Activated T-helper 17 cell treated with anti-CD3 and anti-CD28 coated beads, Interleukin-2, amount 50 U/mL, for 72 hours (primary cell): ENCODE results near the gene ERGIC2. TPM values are rescaled to one million over a fixed set of nuclear protein-coding genes. Genes with fewer than 3 reads are reported as not detected.
"Not testable (repeated sequence)": the region's sequence is repeated elsewhere in the genome, so short reads cannot be mapped to it uniquely, and the experiment has no call there.

Experiments
- ATAC-seq: fragments of 150-1000 bp; cut with Tn5 transposase; replicated peaks from 2 replicates; pipeline ENCODE4 v1.10.0; 2021; ENCODE audit warnings: mild to moderate bottlenecking, moderate library complexity
- H3K27ac Mint-ChIP-seq: one replicate; pipeline ENCODE4 v1.8.0; 2022; ENCODE audit warnings: mixed read lengths
- H3K27me3 Mint-ChIP-seq: one replicate; pipeline ENCODE4 v1.8.0; 2022; ENCODE audit warnings: mixed read lengths
- H3K36me3 Mint-ChIP-seq: one replicate; pipeline ENCODE4 v1.8.0; 2022; ENCODE audit warnings: low read depth, mild to moderate bottlenecking, mixed read lengths
- H3K4me1 Mint-ChIP-seq: one replicate; pipeline ENCODE4 v1.8.0; 2022; ENCODE audit warnings: mixed read lengths
- H3K4me3 Mint-ChIP-seq: one replicate; pipeline ENCODE4 v1.8.0; 2022; ENCODE audit warnings: mild to moderate bottlenecking, mixed read lengths
- H3K9me3 Mint-ChIP-seq: one replicate; pipeline ENCODE4 v1.8.0; 2022; ENCODE audit warnings: mixed read lengths
- total RNA-seq, 2 donors: library from RNA; stranded (reverse); gene quantifications; one replicate each; pipeline ENCODE4 v1.2.3, GENCODE V29; 2022

ERGIC2 gene
- total RNA-seq, 2 donors from 2014 or later: 78.8 to 96.6 TPM

DNA sequence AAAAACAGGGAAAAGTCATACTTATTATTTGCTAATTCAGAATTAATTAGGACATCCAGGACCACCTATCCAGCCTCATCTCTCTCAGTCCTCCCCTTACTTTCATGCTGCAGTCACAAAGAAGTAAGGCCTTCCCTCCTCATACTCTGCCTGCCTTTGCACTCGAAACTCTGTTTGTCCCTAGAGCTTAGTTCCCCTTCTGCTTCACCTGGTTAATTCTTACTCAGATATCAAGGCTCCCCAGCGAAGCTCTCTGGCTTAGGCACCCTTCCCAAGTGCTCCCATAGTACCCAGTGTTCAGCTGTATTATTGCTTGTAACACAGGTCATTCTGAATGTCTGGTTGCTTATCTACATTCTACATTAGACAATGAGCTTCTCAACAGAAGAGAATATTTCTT, 81.3 kb downstream of the ERGIC2 start:
- Mint-ChIP-seq H3K4me1 (no peaks in the 10 kb centered on the region), H3K9me3 (no peaks in the 10 kb centered on the region), H3K36me3 (no peaks in the 10 kb centered on the region), H3K27me3 (no peaks in the 10 kb centered on the region), H3K4me3 (no peak overlapping the region), H3K27ac (no peak overlapping the region)
- no peak for ATAC-seq

DNA sequence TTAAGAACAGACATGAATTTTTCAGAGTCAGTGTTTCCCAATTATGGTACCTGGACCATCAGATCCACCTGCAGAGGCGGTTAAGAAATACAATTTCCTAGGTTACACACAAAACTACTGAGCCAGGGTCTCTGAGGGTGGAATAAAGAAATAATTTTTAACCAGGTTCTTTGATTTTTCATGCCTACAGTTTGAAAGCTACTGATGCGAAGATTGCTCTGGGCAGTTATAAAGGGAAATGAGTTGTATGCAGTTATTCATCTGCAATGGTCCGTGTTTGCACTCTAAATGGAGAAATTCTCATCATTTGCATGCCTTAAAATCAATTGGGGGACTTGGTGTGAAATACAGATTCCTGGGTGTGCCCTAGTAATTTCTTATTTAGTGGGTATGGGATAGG, 89.7 kb downstream of the ERGIC2 start:
- Mint-ChIP-seq H3K27ac (no peak overlapping the region), H3K4me3 (no peak overlapping the region), H3K9me3 (peaks cover 3% of the 10 kb centered on the region), H3K36me3 (no peaks in the 10 kb centered on the region), H3K27me3 (no peaks in the 10 kb centered on the region), H3K4me1 (no peaks in the 10 kb centered on the region)
- ATAC-seq: no peak

DNA sequence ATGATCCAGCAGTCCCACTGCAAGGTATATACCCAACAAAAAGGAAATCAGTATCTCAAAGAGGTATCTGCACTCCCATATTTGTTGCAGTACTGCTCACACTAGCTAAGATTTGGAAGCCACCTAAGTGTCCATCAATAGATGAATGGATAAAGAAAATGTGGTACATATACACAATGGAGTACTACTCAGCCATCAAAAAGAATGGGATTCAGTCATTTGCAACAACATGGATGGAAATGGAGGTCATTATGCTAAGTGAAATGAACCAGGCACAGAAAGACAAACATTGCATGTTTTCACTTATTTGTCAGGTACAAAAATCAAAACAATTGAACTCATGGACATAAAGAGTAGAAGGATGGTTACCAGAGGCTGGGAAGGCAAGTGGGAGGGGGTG, 90.5 kb downstream of the ERGIC2 start:
- H3K4me1 Mint-ChIP-seq, ATAC-seq, H3K27ac Mint-ChIP-seq, H3K4me3 Mint-ChIP-seq, H3K9me3 Mint-ChIP-seq, H3K36me3 Mint-ChIP-seq, H3K27me3 Mint-ChIP-seq: not testable (repeated sequence)

DNA sequence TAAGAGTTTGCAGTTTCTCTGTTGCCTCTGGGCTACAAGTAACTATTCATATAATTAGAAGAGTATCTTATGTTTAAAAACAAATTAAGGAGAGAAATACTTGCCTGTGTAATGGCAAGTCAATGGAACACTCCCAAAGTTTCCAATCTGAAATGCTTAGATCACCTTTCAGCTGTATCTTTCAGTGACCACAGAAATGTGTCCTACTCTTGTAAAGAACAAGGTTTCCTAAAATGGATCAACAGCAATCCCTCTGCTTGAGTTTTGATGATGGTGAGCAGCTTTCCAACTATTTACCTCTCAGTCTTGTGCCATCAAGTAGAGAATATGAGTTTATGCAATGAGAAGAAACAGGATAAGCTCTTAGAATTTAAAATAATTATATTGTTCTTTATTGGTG, 92.9 kb downstream of the ERGIC2 start:
- H3K27ac Mint-ChIP-seq: no peak overlapping the region
- H3K27me3 Mint-ChIP-seq: no peaks in the 10 kb centered on the region
- H3K4me3 Mint-ChIP-seq: no peak overlapping the region
- H3K9me3 Mint-ChIP-seq: peaks cover 3% of the 10 kb centered on the region
- no peaks in the 10 kb centered on the region for H3K4me1 Mint-ChIP-seq
- no peak for ATAC-seq
- H3K36me3 Mint-ChIP-seq: no peaks in the 10 kb centered on the region

DNA sequence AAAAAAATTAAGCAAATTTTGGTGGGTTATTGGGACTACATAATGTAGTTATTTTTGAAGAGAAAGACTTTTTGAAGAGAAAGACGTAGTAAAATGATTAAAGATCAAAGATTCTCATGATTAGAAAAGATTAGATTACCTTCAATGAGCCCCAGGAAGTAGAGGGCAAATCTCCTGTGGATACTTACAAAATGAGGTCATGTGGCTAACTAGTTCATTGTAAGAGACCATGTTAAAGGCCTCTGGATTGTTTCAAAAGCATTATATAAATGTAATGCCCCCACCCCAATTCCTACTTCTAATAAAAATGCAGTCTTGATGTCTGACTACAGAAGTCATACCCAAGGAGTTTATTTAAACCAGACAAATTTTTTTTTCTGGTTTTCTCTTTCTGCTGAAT, 93.3 kb downstream of the ERGIC2 start:
- Mint-ChIP-seq H3K27ac (no peak overlapping the region), H3K36me3 (no peaks in the 10 kb centered on the region), H3K4me1 (no peaks in the 10 kb centered on the region), H3K27me3 (no peaks in the 10 kb centered on the region), H3K4me3 (no peak overlapping the region), H3K9me3 (peaks cover 3% of the 10 kb centered on the region)
- no peak for ATAC-seq

Other genes starting within 250 kb of the ERGIC2 start
- gene FAR2, start 231.9 kb downstream of the ERGIC2 start, total RNA-seq: 10 to 100 TPM in 1 of 2 donors, 1 to 10 TPM in 1; 6.2 to 18.5 TPM
- not detected for gene OVCH1, start 116.5 kb upstream of the ERGIC2 start, total RNA-seq